H9 (cell line): ENCODE measurements around the gene SRRM3. TPM values are rescaled to one million over a fixed set of nuclear protein-coding genes. Genes with fewer than 3 reads are reported as not detected.

ENCODE experiments used
- DNase-seq: peaks from one replicate; pipeline ENCODE4 v3.0.0-alpha.2; 2017
- H2AFZ ChIP-seq: one replicate; pipeline ENCODE4 v1.6.1; 2013; ENCODE audit warnings: mild to moderate bottlenecking, low read length, control low read depth, moderate library complexity
- H2AK5ac ChIP-seq: 2 replicates; pipeline ENCODE4 v1.6.1; 2013; ENCODE audit warnings: low read length, control low read depth, mixed read lengths; ENCODE audit not compliant: insufficient read length
- H2BK120ac ChIP-seq: one replicate; pipeline ENCODE4 v1.6.1; 2013; ENCODE audit warnings: low read depth, mild to moderate bottlenecking, low read length, control low read depth, inconsistent platforms; ENCODE audit not compliant: poor library complexity, severe bottlenecking
- H2BK12ac ChIP-seq: 2 replicates; pipeline ENCODE4 v1.6.1; 2013; ENCODE audit warnings: low read length, control low read depth, mixed read lengths, low read depth; ENCODE audit not compliant: insufficient read length
- H2BK15ac ChIP-seq: 2 replicates; pipeline ENCODE4 v1.6.1; 2013; ENCODE audit warnings: low read depth, low read length, control low read depth
- H2BK20ac ChIP-seq: one replicate; pipeline ENCODE4 v1.6.1; 2013; ENCODE audit warnings: low read depth, mild to moderate bottlenecking, low read length, control low read depth, inconsistent platforms; ENCODE audit not compliant: poor library complexity, severe bottlenecking
- H2BK5ac ChIP-seq: 2 replicates; pipeline ENCODE4 v1.6.1; 2013; ENCODE audit warnings: low read length, control low read depth, mixed read lengths; ENCODE audit not compliant: insufficient read length
- H3K14ac ChIP-seq: 2 replicates; pipeline ENCODE4 v1.6.1; 2013; ENCODE audit warnings: low read length, control low read depth; ENCODE audit not compliant: insufficient read depth
- H3K18ac ChIP-seq: 2 replicates; pipeline ENCODE4 v1.6.1; 2013; ENCODE audit warnings: low read depth, mild to moderate bottlenecking, mixed read lengths, low read length, control low read depth; ENCODE audit not compliant: insufficient read length
- H3K23ac ChIP-seq: 2 replicates; pipeline ENCODE4 v1.6.1; 2013; ENCODE audit warnings: low read length, control low read depth, mixed read lengths, low read depth; ENCODE audit not compliant: insufficient read length
- H3K23me2 ChIP-seq: 2 replicates; pipeline ENCODE4 v1.6.1; 2013; ENCODE audit warnings: low read depth, mild to moderate bottlenecking, mixed read lengths, low read length, control low read depth; ENCODE audit not compliant: insufficient read length, poor library complexity, severe bottlenecking
- H3K27ac ChIP-seq: 2 replicates; pipeline ENCODE4 v1.5.1; 2013; ENCODE audit warnings: low read length, control low read depth, mixed read lengths, low read depth; ENCODE audit not compliant: insufficient read length
- H3K27me3 ChIP-seq: 2 replicates; pipeline ENCODE4 v1.6.1; 2013; ENCODE audit warnings: low read length, control low read depth, inconsistent platforms; ENCODE audit not compliant: insufficient read depth
- H3K4ac ChIP-seq: 2 replicates; pipeline ENCODE4 v1.6.1; 2013; ENCODE audit warnings: low read depth, mild to moderate bottlenecking, control low read depth, inconsistent platforms, low read length, moderate library complexity
- H3K4me1 ChIP-seq: 2 replicates; pipeline ENCODE4 v1.6.1; 2013; ENCODE audit warnings: low read length, control low read depth, inconsistent platforms; ENCODE audit not compliant: insufficient read depth
- H3K4me2 ChIP-seq: 2 replicates; pipeline ENCODE4 v1.6.1; 2013; ENCODE audit warnings: low read length, control low read depth, mixed read lengths; ENCODE audit not compliant: insufficient read length, insufficient read depth
- H3K56ac ChIP-seq: 2 replicates; pipeline ENCODE4 v1.6.1; 2013; ENCODE audit warnings: low read depth, mild to moderate bottlenecking, mixed read lengths, low read length, control low read depth; ENCODE audit not compliant: insufficient read length
- H3K79me1 ChIP-seq: 2 replicates; pipeline ENCODE4 v1.6.1; 2013; ENCODE audit warnings: low read depth, mild to moderate bottlenecking, moderate library complexity, low read length, control low read depth, inconsistent platforms; ENCODE audit not compliant: insufficient read depth, poor library complexity, severe bottlenecking
- H3K79me2 ChIP-seq: 2 replicates; pipeline ENCODE4 v1.6.1; 2013; ENCODE audit warnings: low read length, control low read depth, inconsistent platforms; ENCODE audit not compliant: insufficient read depth
- H3K9ac ChIP-seq: 2 replicates; pipeline ENCODE4 v1.6.1; 2013; ENCODE audit warnings: low read length, control low read depth, mixed read lengths; ENCODE audit not compliant: insufficient read length; ENCODE audit errors: extremely low read depth
- H3K9me3 ChIP-seq: one replicate; pipeline ENCODE4 v1.6.1; 2013; ENCODE audit warnings: low read depth, low read length, inconsistent platforms; ENCODE audit not compliant: control insufficient read depth
- H3T11ph ChIP-seq: one replicate; pipeline ENCODE4 v1.6.1; 2013; ENCODE audit warnings: mild to moderate bottlenecking, low read length, control low read depth, inconsistent platforms
- H4K20me1 ChIP-seq: one replicate; pipeline ENCODE4 v1.6.1; 2013; ENCODE audit not compliant: control insufficient read depth, insufficient read length, insufficient read depth
- H4K5ac ChIP-seq: 2 replicates; pipeline ENCODE4 v1.6.1; 2013; ENCODE audit warnings: low read depth, mild to moderate bottlenecking, mixed read lengths, low read length, control low read depth; ENCODE audit not compliant: insufficient read length
- H4K8ac ChIP-seq: replicated peaks from 2 replicates; pipeline ENCODE4 v1.6.1; 2013; ENCODE audit warnings: low read length, control low read depth, mixed read lengths, low read depth; ENCODE audit not compliant: insufficient read length
- H4K91ac ChIP-seq: 2 replicates; pipeline ENCODE4 v1.6.1; 2013; ENCODE audit warnings: low read depth, mild to moderate bottlenecking, moderate library complexity, mixed read lengths, low read length, control low read depth; ENCODE audit not compliant: insufficient read length
- H3K27ac Mint-ChIP-seq, 3 experiments: 2 replicates in 2 of 3; 3 replicates in 1 of 3; pipeline ENCODE4 v1.8.0; 2020 to 2021; ENCODE audit warnings: mixed read lengths in 3 of 3, mild to moderate bottlenecking in 1 of 3, moderate library complexity in 1 of 3
- H3K27me3 Mint-ChIP-seq: 2 replicates; pipeline ENCODE4 v1.8.0; 2021; ENCODE audit warnings: low read depth, mild to moderate bottlenecking, moderate library complexity, mixed read lengths
- H3K36me3 Mint-ChIP-seq, 3 experiments: 2 replicates in 2 of 3; 3 replicates in 1 of 3; pipeline ENCODE4 v1.8.0; 2020 to 2021; ENCODE audit warnings: low read depth in 3 of 3, mixed read lengths in 3 of 3; ENCODE audit not compliant: insufficient read depth in 1 of 3
- H3K4me1 Mint-ChIP-seq, 2 experiments: 2 replicates each; pipeline ENCODE4 v1.8.0; 2020; ENCODE audit warnings: mixed read lengths in 2 of 2
- H3K4me3 Mint-ChIP-seq, 2 experiments: 2 replicates in 1 of 2; 3 replicates in 1 of 2; pipeline ENCODE4 v1.8.0; 2020 to 2021; ENCODE audit warnings: mild to moderate bottlenecking in 2 of 2, mixed read lengths in 2 of 2, moderate library complexity in 1 of 2
- H3K9me3 Mint-ChIP-seq, 2 experiments: 2 replicates in 1 of 2; 3 replicates in 1 of 2; pipeline ENCODE4 v1.8.0; 2020; ENCODE audit warnings: mild to moderate bottlenecking in 2 of 2, mixed read lengths in 2 of 2, moderate library complexity in 1 of 2
- CTCF ChIP-seq: fragments of 200-600 bp; sonication (generic); conservative IDR thresholded peaks from 3 replicates; pipeline ENCODE4 v1.8.0; 2021; ENCODE audit warnings: antibody characterized with exemption, mild to moderate bottlenecking
- WGBS: extraction: QIAGEN DNeasy Blood & Tissue Kit; methylation state at CpG from one replicate; pipeline ENCODE4 v1.1.7; 2013; ENCODE audit warnings: missing lambda C conversion rate, low lambda C conversion rate, mixed read lengths; ENCODE audit not compliant: insufficient read length; ENCODE audit errors: extremely low coverage; 5-methylcytosine and 5-hydroxymethylcytosine counted together
- total RNA-seq: library from RNA; stranded (reverse); gene quantifications from 2 replicates; pipeline ENCODE4 v1.2.1, GENCODE V29; 2021

Gene SRRM3
- total RNA-seq, 1 experiment from 2014 or later: 11.0 TPM

- Histone ChIP-seq H2BK20ac (no peak overlapping the region), H2AFZ (no peak overlapping the region), H3K9me3 (no peaks in the 10 kb centered on the region), H3K79me2 (no peaks in the 10 kb centered on the region), H4K8ac (no peak overlapping the region), H3T11ph (no peak overlapping the region), H3K4me2 (peak overlapping the region; percentile 96), H2BK120ac (no peak overlapping the region), H4K20me1 (no peaks in the 10 kb centered on the region), H3K23ac (no peak overlapping the region), H3K18ac (no peak overlapping the region), H3K9ac (no peak overlapping the region), H2AK5ac (no peak overlapping the region), H2BK15ac (no peak overlapping the region), H4K91ac (no peak overlapping the region), H3K14ac (no peak overlapping the region), H2BK5ac (no peak overlapping the region), H3K79me1 (no peaks in the 10 kb centered on the region), H4K5ac (no peak overlapping the region), H3K23me2 (peaks cover 8% of the 10 kb centered on the region), H3K27ac (no peak overlapping the region), H2BK12ac (no peak overlapping the region), H3K56ac (no peak overlapping the region), H3K27me3 (peaks cover 7% of the 10 kb centered on the region; the same call in 1 of the 2 replicates), H3K4me1 (no peaks in the 10 kb centered on the region), H3K4ac (no peak overlapping the region)
- no peak overlapping the region for H3K27ac Mint-ChIP-seq
- H3K4me3 Mint-ChIP-seq: peak overlapping the region; percentile 59 to 85
- peak; percentile 59 for DNase-seq
- H3K27me3 Mint-ChIP-seq: peaks cover 82% of the 10 kb centered on the region
- H3K36me3 Mint-ChIP-seq: peaks cover 6 to 13% (median 9%) of the 10 kb centered on the region in 3 experiments
- H3K4me1 Mint-ChIP-seq: peaks cover 11 to 26% of the 10 kb centered on the region in 2 experiments
- TF ChIP-seq CTCF: no peak
- WGBS: no CpG with 5 or more reads among the region's 25 CpGs
- peaks cover 0 to 2% of the 10 kb centered on the region in 2 experiments; a peak in 2 of 5 replicates for H3K9me3 Mint-ChIP-seq
Observed at GRCh38 chr7:76280408-76280807, 78.7 kb downstream of the SRRM3 start.
